ENCODE data around the gene CEACAM21.
A peak's percentile ranks its signal among the peaks of the same experiment; 100 is the strongest.

CEACAM21 gene

GRCh38 chr19:41575998-41576397 lies at the start of gene CEACAM21:
CEACAM21 (plus strand) TSS chr19:41576166; CDS start chr19:41576275, 109 bp downstream.
- FAIRE-seq = no peak

- no peak for FAIRE-seq
Measured at GRCh38 chr19:41527089-41527488, 48.9 kb upstream of the CEACAM21 start.

GRCh38 chr19:41528106-41528505 lies 47.9 kb upstream of the CEACAM21 start:
- FAIRE-seq = no peak

GRCh38 chr19:41529484-41530183 lies 46.3 kb upstream of the CEACAM21 start:
- no peak for FAIRE-seq

GRCh38 chr19:41530184-41530534 lies 45.8 kb upstream of the CEACAM21 start:
- no peak for FAIRE-seq

GRCh38 chr19:41530761-41531301 lies 45.1 kb upstream of the CEACAM21 start:
- FAIRE-seq = no peak

GRCh38 chr19:41531438-41532311 lies 44.3 kb upstream of the CEACAM21 start:
- FAIRE-seq = no peak

GRCh38 chr19:41532526-41532925 lies 43.4 kb upstream of the CEACAM21 start:
- FAIRE-seq = peak; percentile 5

GRCh38 chr19:41533671-41534215 lies 42.2 kb upstream of the CEACAM21 start:
- no peak for FAIRE-seq

GRCh38 chr19:41535029-41535622 lies 40.8 kb upstream of the CEACAM21 start:
- FAIRE-seq = no peak

GRCh38 chr19:41537789-41538188 lies 38.2 kb upstream of the CEACAM21 start:
- no peak for FAIRE-seq

GRCh38 chr19:41540041-41540695 lies 35.8 kb upstream of the CEACAM21 start:
- FAIRE-seq = no peak

GRCh38 chr19:41541990-41542584 lies 33.9 kb upstream of the CEACAM21 start:
- FAIRE-seq = no peak

- FAIRE-seq = no peak
Measured at GRCh38 chr19:41542622-41543021, 33.3 kb upstream of the CEACAM21 start.

- peak; percentile 14 for FAIRE-seq
Measured at GRCh38 chr19:41543582-41543981, 32.4 kb upstream of the CEACAM21 start.

- FAIRE-seq = no peak
Measured at GRCh38 chr19:41545547-41545946, 30.4 kb upstream of the CEACAM21 start.

GRCh38 chr19:41546386-41546789 lies 29.6 kb upstream of the CEACAM21 start:
- no peak for FAIRE-seq

GRCh38 chr19:41546961-41547360 lies 29.0 kb upstream of the CEACAM21 start:
- no peak for FAIRE-seq

- FAIRE-seq = no peak
Measured at GRCh38 chr19:41547569-41547968, 28.4 kb upstream of the CEACAM21 start.

GRCh38 chr19:41548047-41548446 lies 27.9 kb upstream of the CEACAM21 start:
- FAIRE-seq = no peak

- FAIRE-seq = no peak
Measured at GRCh38 chr19:41548954-41549688, 26.8 kb upstream of the CEACAM21 start.

Measured in colon (tissue), 2 donors.